Trophoblast cell (in vitro differentiated cells and primary cell): ENCODE results near the gene PPP1R12B.
"Not testable (repeated sequence)": the region's sequence is repeated elsewhere in the genome, so short reads cannot be mapped to it uniquely, and the experiment has no call there.

Experiments used
- DNase-seq, 2 donors: peaks; one replicate each; pipeline ENCODE4 v3.0.0-alpha.2; 2016
- H2AFZ ChIP-seq: 2 replicates; pipeline ENCODE4 v1.6.1; 2013; ENCODE audit warnings: low read length, moderate library complexity, mild to moderate bottlenecking; ENCODE audit not compliant: insufficient read depth, poor library complexity
- H2AK5ac ChIP-seq: 2 replicates; pipeline ENCODE4 v1.6.1; 2013; ENCODE audit warnings: mild to moderate bottlenecking, low read length
- H2BK120ac ChIP-seq: 2 replicates; pipeline ENCODE4 v1.6.1; 2013; ENCODE audit warnings: low read length, mild to moderate bottlenecking, moderate library complexity; ENCODE audit not compliant: insufficient read depth, poor library complexity
- H2BK12ac ChIP-seq: 2 replicates; pipeline ENCODE4 v1.6.1; 2013; ENCODE audit warnings: mild to moderate bottlenecking, low read length, moderate library complexity
- H2BK5ac ChIP-seq: 2 replicates; pipeline ENCODE4 v1.6.1; 2013; ENCODE audit warnings: low read length, low read depth, moderate library complexity, mild to moderate bottlenecking; ENCODE audit not compliant: poor library complexity
- H3K14ac ChIP-seq: 2 replicates; pipeline ENCODE4 v1.6.1; 2013; ENCODE audit warnings: mild to moderate bottlenecking, low read length
- H3K18ac ChIP-seq: 2 replicates; pipeline ENCODE4 v1.6.1; 2013; ENCODE audit warnings: mild to moderate bottlenecking, low read length
- H3K23ac ChIP-seq: 2 replicates; pipeline ENCODE4 v1.6.1; 2013; ENCODE audit warnings: low read length
- H3K27ac ChIP-seq: 2 replicates; pipeline ENCODE4 v1.5.1; 2013; ENCODE audit warnings: low read depth, mild to moderate bottlenecking, inconsistent platforms, low read length, moderate library complexity
- H3K27me3 ChIP-seq: 2 replicates; pipeline ENCODE4 v1.6.1; 2013; ENCODE audit warnings: inconsistent platforms, mild to moderate bottlenecking, low read length, moderate library complexity; ENCODE audit not compliant: insufficient read depth
- H3K36me3 ChIP-seq, 2 experiments: 1 replicate in 1 of 2; 2 replicates in 1 of 2; pipeline ENCODE4 v1.6.1; 2013; ENCODE audit warnings: low read length in 2 of 2, mild to moderate bottlenecking in 2 of 2, moderate library complexity in 1 of 2; ENCODE audit not compliant: insufficient read depth in 2 of 2, control insufficient read depth in 1 of 2
- H3K4ac ChIP-seq: 2 replicates; pipeline ENCODE4 v1.6.1; 2013; ENCODE audit warnings: low read depth, mild to moderate bottlenecking, low read length, moderate library complexity
- H3K4me1 ChIP-seq, 2 experiments: 1 replicate in 1 of 2; 2 replicates in 1 of 2; pipeline ENCODE4 v1.6.1; 2013; ENCODE audit warnings: low read length in 2 of 2, mild to moderate bottlenecking in 2 of 2, moderate library complexity in 1 of 2; ENCODE audit not compliant: insufficient read depth in 2 of 2, control insufficient read depth in 1 of 2
- H3K4me2 ChIP-seq: 2 replicates; pipeline ENCODE4 v1.6.1; 2013; ENCODE audit warnings: inconsistent platforms, mild to moderate bottlenecking, low read length, moderate library complexity
- H3K4me3 ChIP-seq: 2 replicates; pipeline ENCODE4 v1.5.1; 2013; ENCODE audit warnings: mild to moderate bottlenecking, low read depth, low read length, inconsistent platforms
- H3K79me1 ChIP-seq: one replicate; pipeline ENCODE4 v1.6.1; 2013; ENCODE audit warnings: low read length
- H3K79me2 ChIP-seq: 2 replicates; pipeline ENCODE4 v1.6.1; 2013; ENCODE audit warnings: low read length, mild to moderate bottlenecking; ENCODE audit not compliant: control insufficient read depth, insufficient read depth, poor library complexity
- H3K9ac ChIP-seq: 2 replicates; pipeline ENCODE4 v1.6.1; 2013; ENCODE audit warnings: mild to moderate bottlenecking, low read length
- H3K9me3 ChIP-seq: 2 replicates; pipeline ENCODE4 v1.6.1; 2013; ENCODE audit warnings: low read depth, mild to moderate bottlenecking, control low read depth, inconsistent platforms, low read length; ENCODE audit not compliant: insufficient read depth
- H4K12ac ChIP-seq: 2 replicates; pipeline ENCODE4 v1.6.1; 2013; ENCODE audit warnings: low read depth, mild to moderate bottlenecking, low read length, moderate library complexity
- H4K8ac ChIP-seq: 2 replicates; pipeline ENCODE4 v1.6.1; 2013; ENCODE audit warnings: low read depth, mild to moderate bottlenecking, low read length, moderate library complexity
- H4K91ac ChIP-seq: one replicate; pipeline ENCODE4 v1.6.1; 2013; ENCODE audit warnings: low read depth, mild to moderate bottlenecking, low read length, moderate library complexity
- WGBS: extraction: QIAGEN DNeasy Blood & Tissue Kit; methylation state at CpG from one replicate; pipeline ENCODE4 v1.1.7; 2013; ENCODE audit warnings: missing lambda C conversion rate; ENCODE audit not compliant: insufficient read length, insufficient coverage; ENCODE audit errors: extremely low coverage; 5-methylcytosine and 5-hydroxymethylcytosine counted together

The PPP1R12B gene

GRCh38 chr1:202540014-202540413 lies 191.5 kb downstream of the PPP1R12B start:
- Histone ChIP-seq H2BK5ac (no peak overlapping the region), H3K18ac (no peak overlapping the region), H3K4me2 (no peak overlapping the region), H3K79me1 (peaks cover 2% of the 10 kb centered on the region), H3K4me3 (no peak overlapping the region), H3K14ac (no peak overlapping the region), H3K27ac (no peak overlapping the region), H3K9ac (no peak overlapping the region), H4K91ac (no peak overlapping the region), H4K12ac (no peak overlapping the region), H3K9me3 (no peaks in the 10 kb centered on the region), H3K4ac (no peak overlapping the region), H2BK12ac (no peak overlapping the region), H2AFZ (no peak overlapping the region), H2BK120ac (no peak overlapping the region), H2AK5ac (no peak overlapping the region), H4K8ac (no peak overlapping the region), H3K79me2 (no peaks in the 10 kb centered on the region), H3K36me3 (no peaks in the 10 kb centered on the region), H3K27me3 (no peaks in the 10 kb centered on the region), H3K23ac (no peak overlapping the region), H3K4me1 (peaks cover 5 to 8% of the 10 kb centered on the region in 2 experiments)
- WGBS, result no CpG with 5 or more reads among the region's 6 CpGs
- no peak for DNase-seq

GRCh38 chr1:202540448-202540847 lies 191.9 kb downstream of the PPP1R12B start:
- no peak overlapping the region for H3K4me2 ChIP-seq
- no peak overlapping the region for H2BK5ac ChIP-seq
- H4K91ac ChIP-seq, result no peak overlapping the region
- H3K9ac ChIP-seq, result no peak overlapping the region
- H3K14ac ChIP-seq, result no peak overlapping the region
- no peak overlapping the region for H2BK120ac ChIP-seq
- no peaks in the 10 kb centered on the region for H3K9me3 ChIP-seq
- no peak overlapping the region for H2AFZ ChIP-seq
- no peaks in the 10 kb centered on the region for H3K27me3 ChIP-seq
- H2AK5ac ChIP-seq, result no peak overlapping the region
- no peak overlapping the region for H3K4ac ChIP-seq
- H2BK12ac ChIP-seq, result no peak overlapping the region
- H3K4me1 ChIP-seq, result peaks cover 5 to 8% of the 10 kb centered on the region in 2 experiments
- no CpG with 5 or more reads among the region's 2 CpGs for WGBS
- H3K79me1 ChIP-seq, result peaks cover 2% of the 10 kb centered on the region
- H3K23ac ChIP-seq, result no peak overlapping the region
- no peak overlapping the region for H4K12ac ChIP-seq
- H3K4me3 ChIP-seq, result no peak overlapping the region
- DNase-seq, result no peak
- H3K18ac ChIP-seq, result no peak overlapping the region
- no peaks in the 10 kb centered on the region for H3K36me3 ChIP-seq
- H3K79me2 ChIP-seq, result no peaks in the 10 kb centered on the region
- H4K8ac ChIP-seq, result no peak overlapping the region
- H3K27ac ChIP-seq, result no peak overlapping the region

- H3K4me3 ChIP-seq, H2BK120ac ChIP-seq, H3K23ac ChIP-seq, H3K9me3 ChIP-seq, H3K14ac ChIP-seq, H3K27ac ChIP-seq, H2BK5ac ChIP-seq, H3K27me3 ChIP-seq, H3K4me2 ChIP-seq, H3K9ac ChIP-seq, H2BK12ac ChIP-seq, H3K4me1 ChIP-seq, H3K79me1 ChIP-seq, H2AK5ac ChIP-seq, H3K4ac ChIP-seq, H4K91ac ChIP-seq, H3K36me3 ChIP-seq, DNase-seq, H4K12ac ChIP-seq, H4K8ac ChIP-seq, H3K79me2 ChIP-seq, H2AFZ ChIP-seq, H3K18ac ChIP-seq: not testable (repeated sequence)
- no CpG with 5 or more reads among the region's 2 CpGs for WGBS
Measured at GRCh38 chr1:202540858-202541257, 192.4 kb downstream of the PPP1R12B start.

GRCh38 chr1:202542415-202542814 lies 193.9 kb downstream of the PPP1R12B start:
- DNase-seq, H2AFZ ChIP-seq, H3K27ac ChIP-seq, H2BK5ac ChIP-seq, H3K23ac ChIP-seq, H3K36me3 ChIP-seq, H3K4me3 ChIP-seq, H3K79me1 ChIP-seq, H3K4me2 ChIP-seq, H4K8ac ChIP-seq, H2AK5ac ChIP-seq, H2BK120ac ChIP-seq, H3K27me3 ChIP-seq, H3K4me1 ChIP-seq, H3K9ac ChIP-seq, H3K79me2 ChIP-seq, H3K4ac ChIP-seq, H3K9me3 ChIP-seq, H2BK12ac ChIP-seq, H4K12ac ChIP-seq, H3K14ac ChIP-seq, H3K18ac ChIP-seq: not testable (repeated sequence)
- peak overlapping the region; percentile 37 for H4K91ac ChIP-seq
